Naive thymus-derived CD4-positive, alpha-beta T cell (primary cell): ENCODE results near the gene ZNF821. TPM values are rescaled to one million over a fixed set of nuclear protein-coding genes. Genes with fewer than 3 reads are reported as not detected.
A peak's percentile ranks its signal among the peaks of the same experiment; 100 is the strongest.
"Not testable (repeated sequence)": the region's sequence is repeated elsewhere in the genome, so short reads cannot be mapped to it uniquely, and the experiment has no call there.

Source experiments
- ATAC-seq: fragments of 150-1000 bp; cut with Tn5 transposase; 2 replicates; pipeline ENCODE4 v1.10.0; 2021; ENCODE audit warnings: mild to moderate bottlenecking, moderate library complexity
- CTCF ChIA-PET: fragments of 350-600 bp; sonication (Branson Sonifier 250); formaldehyde crosslinking; loops from one replicate; lab custom pipeline; 2021; ENCODE audit warnings: antibody characterized with exemption; lab: Charles Lee
- POLR2A ChIA-PET: fragments of 350-600 bp; sonication (Branson Sonifier 250); formaldehyde crosslinking; loops from one replicate; lab custom pipeline; 2021; ENCODE audit warnings: antibody characterized with exemption, inconsistent platforms; lab: Charles Lee
- DNase-seq, 9 donors: peaks; one replicate each; pipeline versions ENCODE4 v3.0.0 to v3.0.0-alpha.2; 2020 to 2022; ENCODE audit warnings: mixed read lengths in 1 of 9
- H3K27ac ChIP-seq: one replicate; pipeline ENCODE4 v1.7.0; 2013; ENCODE audit warnings: mild to moderate bottlenecking, low read depth, low read length, moderate library complexity
- H3K27me3 ChIP-seq, 2 donors: one replicate each; pipeline ENCODE4 v1.7.0; 2013; ENCODE audit warnings: low read length in 2 of 2, mild to moderate bottlenecking in 2 of 2, moderate library complexity in 2 of 2; ENCODE audit not compliant: control insufficient read depth in 2 of 2, insufficient read depth in 2 of 2
- H3K36me3 ChIP-seq, 3 experiments: 1 replicate in 2 of 3; 2 replicates in 1 of 3; pipeline ENCODE4 v1.7.0; 2013; ENCODE audit warnings: low read length in 3 of 3, mild to moderate bottlenecking in 3 of 3, moderate library complexity in 1 of 3; ENCODE audit not compliant: insufficient read depth in 3 of 3, control insufficient read depth in 2 of 3
- H3K4me1 ChIP-seq, 2 donors: one replicate each; pipeline ENCODE4 v1.7.0; 2013; ENCODE audit warnings: low read length in 2 of 2, mild to moderate bottlenecking in 2 of 2, moderate library complexity in 1 of 2; ENCODE audit not compliant: control insufficient read depth in 2 of 2, insufficient read depth in 2 of 2
- H3K4me3 ChIP-seq: 2 replicates; pipeline ENCODE4 v1.7.0; 2013; ENCODE audit warnings: mild to moderate bottlenecking, low read length
- H3K9me3 ChIP-seq, 3 experiments: 1 replicate in 2 of 3; 2 replicates in 1 of 3; pipeline ENCODE4 v1.7.0; 2013; ENCODE audit warnings: low read length in 3 of 3; ENCODE audit not compliant: control insufficient read depth in 2 of 3
- H3K27ac Mint-ChIP-seq, 9 donors: one replicate each; pipeline ENCODE4 v1.8.0; 2020 to 2022; ENCODE audit warnings: mixed read lengths in 9 of 9, mild to moderate bottlenecking in 8 of 9, moderate library complexity in 5 of 9, inconsistent platforms in 2 of 9
- H3K27me3 Mint-ChIP-seq, 5 donors: one replicate each; pipeline ENCODE4 v1.8.0; 2021 to 2022; ENCODE audit warnings: mixed read lengths in 5 of 5, mild to moderate bottlenecking in 1 of 5
- H3K36me3 Mint-ChIP-seq, 5 donors: one replicate each; pipeline ENCODE4 v1.8.0; 2020 to 2022; ENCODE audit warnings: mixed read lengths in 5 of 5, mild to moderate bottlenecking in 3 of 5, inconsistent platforms in 1 of 5
- H3K4me1 Mint-ChIP-seq, 7 donors: one replicate each; pipeline ENCODE4 v1.8.0; 2020 to 2022; ENCODE audit warnings: mixed read lengths in 7 of 7, mild to moderate bottlenecking in 3 of 7, inconsistent platforms in 1 of 7
- H3K4me3 Mint-ChIP-seq, 10 donors: one replicate each; pipeline ENCODE4 v1.8.0; 2020 to 2022; ENCODE audit warnings: mild to moderate bottlenecking in 10 of 10, mixed read lengths in 10 of 10, moderate library complexity in 6 of 10, inconsistent platforms in 2 of 10
- H3K9me3 Mint-ChIP-seq, 11 donors: one replicate each; pipeline ENCODE4 v1.8.0; 2020 to 2022; ENCODE audit warnings: mixed read lengths in 11 of 11, mild to moderate bottlenecking in 4 of 11, inconsistent platforms in 1 of 11, moderate library complexity in 1 of 11
- intact Hi-C, 2 donors: fragments of 100-400 bp; cut with micrococcal nuclease; formaldehyde crosslinking; loops; one replicate each; pipeline ENCODE4 v1.15.1; 2023
- polyA plus RNA-seq, 2 donors: library from polyadenylated mRNA; unstranded; fragments of 300-500 nt; fragmentation: Illumina TruSeq; gene quantifications; one replicate each; pipeline ENCODE4 v1.2.3, GENCODE V29; 2021
- total RNA-seq, 6 experiments: library from RNA in 5 of 6; stranded (reverse) in 5 of 6; gene quantifications; 1 replicate in 5 of 6; 2 replicates in 1 of 6; pipeline ENCODE4 v1.2.3 and lab custom pipeline; 2021 to 2026

Gene ZNF821
- total and polyA plus RNA-seq, 7 experiments from 2014 or later, result 2.6 to 13.3 (median 7.0) TPM

DNA sequence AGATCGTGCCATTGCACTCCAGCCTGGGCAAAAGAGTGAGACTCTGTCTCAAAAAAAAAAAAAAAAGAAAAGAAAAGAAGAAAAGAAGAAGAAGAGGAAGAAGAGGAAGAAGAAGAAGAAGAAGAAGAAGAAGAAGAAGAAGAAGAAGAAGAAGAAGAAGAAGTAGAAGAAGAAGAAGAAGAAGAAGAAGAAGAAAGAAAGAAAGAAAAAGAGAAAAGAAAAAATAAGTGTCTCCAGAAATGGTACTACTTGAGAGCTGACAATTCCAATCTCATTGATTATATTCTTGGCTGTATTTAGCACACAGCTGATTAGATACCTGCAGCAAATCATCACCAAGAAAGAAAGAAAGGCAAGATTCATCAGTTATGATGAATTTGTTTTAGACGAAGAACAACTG, 51.9 kb downstream of the ZNF821 start:
- intact Hi-C loops, H3K27me3 Mint-ChIP-seq, H3K27me3 ChIP-seq, H3K36me3 Mint-ChIP-seq, H3K9me3 ChIP-seq, ATAC-seq, H3K4me1 Mint-ChIP-seq, H3K36me3 ChIP-seq, H3K4me3 Mint-ChIP-seq, H3K27ac ChIP-seq, H3K9me3 Mint-ChIP-seq, H3K4me1 ChIP-seq, H3K4me3 ChIP-seq, POLR2A ChIA-PET, H3K27ac Mint-ChIP-seq, DNase-seq: not testable (repeated sequence)
- CTCF ChIA-PET, result interaction anchor here (0.7 to 0.8 kb wide), 3 partner anchors 10 to 128 kb away, joined by 3 read pairs; no protein-coding TSS in a partner anchor

DNA sequence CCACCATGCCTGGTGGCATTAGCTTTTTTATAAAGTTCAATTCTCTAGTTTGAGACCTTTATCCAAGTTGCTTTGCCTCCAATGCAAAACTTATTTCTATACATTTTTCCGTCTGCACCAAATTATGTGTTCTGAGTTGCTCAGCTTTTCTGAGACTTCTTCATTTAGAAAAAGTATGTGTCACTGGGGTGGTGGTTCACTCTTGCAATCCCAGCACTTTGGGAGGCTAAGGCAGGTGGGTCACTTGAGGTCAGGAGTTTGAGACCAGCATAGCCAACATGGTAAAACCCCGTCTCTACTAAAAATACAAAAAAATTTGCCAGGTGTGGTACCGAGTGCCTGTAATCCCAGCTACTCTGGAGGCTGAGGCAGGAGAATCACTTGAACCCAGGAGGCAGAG, 52.3 kb downstream of the ZNF821 start:
- H3K27me3 Mint-ChIP-seq, ATAC-seq: not testable (repeated sequence)
- CTCF ChIA-PET, result interaction anchor here (0.8 kb wide), 1 partner anchor 129 kb away, joined by 3 read pairs; no protein-coding TSS in a partner anchor

DNA sequence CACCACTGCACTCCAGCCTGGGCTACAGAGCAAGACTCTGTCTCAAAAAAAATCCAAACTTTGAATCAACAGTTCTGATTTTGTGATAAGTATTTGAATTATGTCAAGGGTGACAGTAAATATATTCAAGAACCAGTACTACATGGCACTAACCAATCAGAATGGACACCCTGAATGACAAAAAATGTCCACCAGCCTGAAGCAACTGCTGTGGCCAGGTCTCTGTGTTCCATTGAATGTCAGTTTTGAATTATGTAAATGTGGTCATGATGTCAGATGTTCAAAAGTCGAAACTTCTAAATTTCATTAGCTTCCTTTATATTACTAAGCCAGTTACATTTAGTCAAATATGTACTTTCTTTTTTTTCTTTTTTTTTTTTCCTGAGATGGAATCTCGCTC, 53.6 kb downstream of the ZNF821 start:
- no peak overlapping the region for H3K27ac ChIP-seq
- ChIA-PET POLR2A (no interaction called here), CTCF (no interaction called here)
- intact Hi-C loops, result no loop called here
- H3K27ac Mint-ChIP-seq, result no peak overlapping the region
- no peaks in the 10 kb centered on the region for H3K9me3 ChIP-seq
- no peaks in the 10 kb centered on the region for H3K36me3 ChIP-seq
- no peaks in the 10 kb centered on the region for H3K4me1 ChIP-seq
- no peak overlapping the region for H3K4me3 ChIP-seq
- no peaks in the 10 kb centered on the region for H3K27me3 Mint-ChIP-seq
- no peak overlapping the region for H3K4me3 Mint-ChIP-seq
- peaks cover 0 to 7% (median 0%) of the 10 kb centered on the region in 11 donors for H3K9me3 Mint-ChIP-seq
- H3K36me3 Mint-ChIP-seq, result peaks cover 0 to 8% (median 3%) of the 10 kb centered on the region in 5 donors
- H3K27me3 ChIP-seq, result no peaks in the 10 kb centered on the region
- peaks cover 0 to 8% (median 7%) of the 10 kb centered on the region in 7 donors for H3K4me1 Mint-ChIP-seq
- ATAC-seq (no peak), DNase-seq (no peak)

More for the DNA sequence above, 52.3 kb downstream of the ZNF821 start:
- H3K4me1 ChIP-seq, H3K27ac Mint-ChIP-seq, H3K27me3 ChIP-seq, DNase-seq, H3K9me3 Mint-ChIP-seq, H3K4me1 Mint-ChIP-seq, intact Hi-C loops, H3K27ac ChIP-seq, H3K4me3 ChIP-seq, H3K9me3 ChIP-seq, H3K4me3 Mint-ChIP-seq, H3K36me3 Mint-ChIP-seq, H3K36me3 ChIP-seq: not testable (repeated sequence)
- POLR2A ChIA-PET, result interaction anchor here (0.6 kb wide), 2 partner anchors 144 to 190 kb away, joined by 3 to 4 read pairs; no protein-coding TSS in a partner anchor

DNA sequence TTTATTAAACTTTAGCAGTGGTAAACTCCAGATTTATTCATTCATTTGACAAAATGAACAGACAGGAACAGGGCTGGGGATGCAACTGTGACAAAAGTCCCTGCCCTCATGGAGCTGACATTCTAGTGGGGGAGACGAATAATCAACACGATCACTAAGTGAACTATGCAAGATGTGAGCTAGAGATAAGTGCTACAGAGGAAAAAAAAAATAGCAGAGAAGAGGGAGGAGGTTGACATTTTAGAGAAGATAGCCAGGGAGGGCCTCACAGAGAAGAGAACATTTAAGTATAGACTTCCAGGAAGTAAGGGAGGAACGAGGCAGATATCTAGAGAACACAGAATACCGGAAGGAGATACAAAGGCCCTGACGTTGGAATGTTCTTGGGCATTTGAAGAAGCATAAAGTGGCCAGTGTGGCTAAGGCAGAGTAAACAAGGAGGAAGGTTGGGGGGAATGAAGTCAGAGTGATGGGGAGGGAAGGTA, 57.4 kb downstream of the ZNF821 start:
- H3K27ac Mint-ChIP-seq, result peak overlapping the region in 7 of 9 donors; percentile 59 to 92 (median 75)
- ChIA-PET POLR2A (interaction anchor here (0.8 to 1.0 kb wide), 2 partner anchors 14 to 20 kb away, joined by 3 read pairs; no protein-coding TSS in a partner anchor), CTCF (no interaction called here)

DNA sequence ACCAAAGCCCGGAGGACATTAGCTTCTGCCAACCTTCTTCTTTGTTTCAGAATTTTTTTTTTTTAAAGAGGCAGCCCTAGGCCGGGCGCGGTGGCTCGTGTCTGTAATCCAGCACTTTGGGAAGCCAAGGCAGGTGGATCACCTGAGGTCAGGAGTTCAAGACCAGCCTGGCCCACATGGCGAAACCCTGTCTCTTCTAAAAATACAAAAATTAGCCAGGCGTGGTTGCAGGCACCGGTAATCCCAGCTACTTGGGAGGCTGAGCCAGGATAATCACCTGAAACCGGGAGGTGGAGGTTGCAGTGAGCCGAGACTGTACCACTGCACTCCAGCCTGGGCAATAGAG, 66.9 kb downstream of the ZNF821 start:
- H3K4me3 Mint-ChIP-seq, ATAC-seq, H3K36me3 ChIP-seq, intact Hi-C loops, H3K4me1 ChIP-seq, POLR2A ChIA-PET, H3K36me3 Mint-ChIP-seq, H3K27me3 Mint-ChIP-seq, H3K4me3 ChIP-seq, H3K4me1 Mint-ChIP-seq, DNase-seq, H3K27me3 ChIP-seq, H3K9me3 Mint-ChIP-seq, H3K9me3 ChIP-seq, H3K27ac ChIP-seq: not testable (repeated sequence)
- CTCF ChIA-PET, result interaction anchor here (0.8 kb wide), 1 partner anchor 15 kb away, joined by 3 read pairs; no protein-coding TSS in a partner anchor
- peak overlapping the region in 1 of 9 donors; percentile 25 for H3K27ac Mint-ChIP-seq

More for the DNA sequence above, 57.4 kb downstream of the ZNF821 start:
- no peak for ATAC-seq
- Mint-ChIP-seq H3K4me1 (peaks cover 0 to 8% (median 6%) of the 10 kb centered on the region in 7 donors), H3K4me3 (peak overlapping the region in 3 of 10 donors; percentile 5 to 50 (median 10)), H3K9me3 (peaks cover 0 to 7% (median 0%) of the 10 kb centered on the region in 11 donors), H3K27me3 (no peaks in the 10 kb centered on the region), H3K36me3 (peaks cover 0 to 9% (median 3%) of the 10 kb centered on the region in 5 donors)
- H3K36me3 ChIP-seq, result no peaks in the 10 kb centered on the region
- DNase-seq, result no peak
- no peak overlapping the region for H3K27ac ChIP-seq
- no peaks in the 10 kb centered on the region for H3K27me3 ChIP-seq
- H3K4me3 ChIP-seq, result no peak overlapping the region
- H3K4me1 ChIP-seq, result no peaks in the 10 kb centered on the region
- no peaks in the 10 kb centered on the region for H3K9me3 ChIP-seq
- intact Hi-C loops, result no loop called here

DNA sequence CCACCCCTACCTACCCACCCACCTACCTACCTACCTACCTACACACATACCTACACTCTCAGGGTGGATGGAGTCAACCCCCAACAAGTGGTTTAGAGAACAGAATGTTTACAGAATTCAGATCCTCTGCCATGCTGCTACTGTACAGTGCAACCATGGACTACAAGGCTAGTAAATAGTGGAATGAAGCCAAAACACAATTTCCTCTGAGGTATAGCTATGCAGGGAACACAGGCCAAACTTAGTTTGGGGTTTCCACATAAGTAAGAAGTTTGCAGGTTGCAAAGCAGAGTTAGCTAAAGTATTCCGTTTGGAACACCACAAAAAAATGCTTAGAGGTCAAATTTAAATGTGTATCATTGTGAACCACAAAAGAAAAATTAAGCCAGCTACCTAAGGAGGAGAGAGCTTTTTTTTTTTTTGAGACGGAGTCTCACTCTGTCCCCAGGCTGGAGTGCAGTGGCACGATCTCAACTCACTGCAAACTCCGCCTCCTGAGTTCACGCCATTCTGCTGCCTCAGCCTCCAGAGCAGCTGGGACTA, 72.7 kb downstream of the ZNF821 start:
- H3K27ac Mint-ChIP-seq, result peak overlapping the region in 8 of 9 donors; percentile 72 to 92 (median 88)
- peak overlapping the region; percentile 27 for H3K27ac ChIP-seq
- H3K36me3 Mint-ChIP-seq, result peaks cover 0 to 12% (median 0%) of the 10 kb centered on the region in 5 donors
- H3K9me3 Mint-ChIP-seq, result peaks cover 0 to 5% (median 0%) of the 10 kb centered on the region in 11 donors
- H3K4me1 ChIP-seq, result peaks cover 22 to 24% of the 10 kb centered on the region in 2 donors
- no peaks in the 10 kb centered on the region for H3K9me3 ChIP-seq
- POLR2A ChIA-PET, result interaction anchor here (0.6 to 7.7 kb wide), 9 partner anchors 12 to 194 kb away, joined by 3 to 144 read pairs (median 3); partner anchors contain the start of genes IST1 and ZNF821
- H3K36me3 ChIP-seq, result peaks cover 0 to 9% (median 0%) of the 10 kb centered on the region in 3 experiments
- CTCF ChIA-PET, result interaction anchor here (0.7 to 1.4 kb wide), 2 partner anchors 70 to 1943 kb away, joined by 3 to 4 read pairs; no protein-coding TSS in a partner anchor
- peaks cover 0 to 2% (median 0%) of the 10 kb centered on the region in 5 donors for H3K27me3 Mint-ChIP-seq
- no peaks in the 10 kb centered on the region for H3K27me3 ChIP-seq
- intact Hi-C loops, result no loop called here
- H3K4me3 ChIP-seq, result no peak overlapping the region
- H3K4me3 Mint-ChIP-seq, result peak overlapping the region in 7 of 10 donors; percentile 23 to 72 (median 40)
- ATAC-seq (no peak), DNase-seq (peak in 7 of 9 donors; percentile 21 to 66 (median 45))
- peaks cover 7 to 47% (median 32%) of the 10 kb centered on the region in 7 donors for H3K4me1 Mint-ChIP-seq
